DMS 273 (cell line): ENCODE data around the gene ADGRF3.
"Not testable (repeated sequence)": the region's sequence is repeated elsewhere in the genome, so short reads cannot be mapped to it uniquely, and the experiment has no call there.

Experiments used
- DNase-seq: peaks from one replicate; lab custom pipeline; 2025; ENCODE audit not compliant: unreplicated experiment; lab: John Stamatoyannopoulos, UW

Gene ADGRF3

GRCh38 chr2:26346454-26347053 is at the start of gene ADGRF3:
Gene ADGRF3, minus strand, starts transcription at chr2:26346789. Its CDS starts 555 bp downstream, at chr2:26346234.
- peak; percentile 75 for DNase-seq

GRCh38 chr2:26395394-26395793 is 48.8 kb upstream of the ADGRF3 start:
- peak; percentile 26 for DNase-seq

GRCh38 chr2:26394694-26395093 is 48.1 kb upstream of the ADGRF3 start:
- DNase-seq, result no peak

GRCh38 chr2:26387189-26387588 is 40.6 kb upstream of the ADGRF3 start:
- no peak for DNase-seq

GRCh38 chr2:26384597-26384996 is 38.0 kb upstream of the ADGRF3 start:
- DNase-seq, result no peak

GRCh38 chr2:26384183-26384582 is 37.6 kb upstream of the ADGRF3 start:
- no peak for DNase-seq

- DNase-seq, result no peak
Measured at GRCh38 chr2:26382564-26382963, 36.0 kb upstream of the ADGRF3 start.

GRCh38 chr2:26380281-26380680 is 33.7 kb upstream of the ADGRF3 start:
- DNase-seq, result no peak

- no peak for DNase-seq
Measured at GRCh38 chr2:26376799-26377198, 30.2 kb upstream of the ADGRF3 start.

GRCh38 chr2:26370909-26371308 is 24.3 kb upstream of the ADGRF3 start:
- DNase-seq, result not testable (repeated sequence)

GRCh38 chr2:26369664-26370063 is 23.1 kb upstream of the ADGRF3 start:
- DNase-seq, result not testable (repeated sequence)

GRCh38 chr2:26366957-26367356 is 20.4 kb upstream of the ADGRF3 start:
- DNase-seq, result no peak

- DNase-seq, result no peak
Measured at GRCh38 chr2:26364669-26365068, 18.1 kb upstream of the ADGRF3 start.

GRCh38 chr2:26363958-26364357 is 17.4 kb upstream of the ADGRF3 start:
- DNase-seq, result no peak

GRCh38 chr2:26363323-26363722 is 16.7 kb upstream of the ADGRF3 start:
- DNase-seq, result no peak

- no peak for DNase-seq
Measured at GRCh38 chr2:26359886-26360473, 13.4 kb upstream of the ADGRF3 start.

GRCh38 chr2:26356771-26357170 is 10.2 kb upstream of the ADGRF3 start:
- no peak for DNase-seq

- no peak for DNase-seq
Measured at GRCh38 chr2:26356111-26356510, 9.5 kb upstream of the ADGRF3 start.

GRCh38 chr2:26355038-26355995 is 8.7 kb upstream of the ADGRF3 start:
- DNase-seq, result peak; percentile 57

- DNase-seq, result not testable (repeated sequence)
Measured at GRCh38 chr2:26354469-26354868, 7.9 kb upstream of the ADGRF3 start.

- no peak for DNase-seq
Measured at GRCh38 chr2:26352892-26353291, 6.3 kb upstream of the ADGRF3 start.
